AG10803 (cell line): ENCODE results near the gene C22orf15.

Experiments
- DNase-seq: peaks from one replicate; pipeline ENCODE4 v3.0.0; 2010; ENCODE audit warnings: low read depth
- H3K4me3 ChIP-seq: 2 replicates; pipeline ENCODE4 v1.5.1; 2011; ENCODE audit warnings: mild to moderate bottlenecking, low read length, control low read depth
- TF ChIP-seq, protein P1 (sequence below): conservative IDR thresholded peaks from 2 replicates; pipeline ENCODE4 v1.5.1; 2011; ENCODE audit warnings: mild to moderate bottlenecking, low read length, control low read depth, inconsistent platforms

Gene C22orf15

GRCh38 chr22:23790819-23791737, 28.3 kb downstream of the C22orf15 start:
- peak; percentile 88 for DNase-seq
- no peak overlapping the region for H3K4me3 ChIP-seq
- TF ChIP-seq, protein P1, sequence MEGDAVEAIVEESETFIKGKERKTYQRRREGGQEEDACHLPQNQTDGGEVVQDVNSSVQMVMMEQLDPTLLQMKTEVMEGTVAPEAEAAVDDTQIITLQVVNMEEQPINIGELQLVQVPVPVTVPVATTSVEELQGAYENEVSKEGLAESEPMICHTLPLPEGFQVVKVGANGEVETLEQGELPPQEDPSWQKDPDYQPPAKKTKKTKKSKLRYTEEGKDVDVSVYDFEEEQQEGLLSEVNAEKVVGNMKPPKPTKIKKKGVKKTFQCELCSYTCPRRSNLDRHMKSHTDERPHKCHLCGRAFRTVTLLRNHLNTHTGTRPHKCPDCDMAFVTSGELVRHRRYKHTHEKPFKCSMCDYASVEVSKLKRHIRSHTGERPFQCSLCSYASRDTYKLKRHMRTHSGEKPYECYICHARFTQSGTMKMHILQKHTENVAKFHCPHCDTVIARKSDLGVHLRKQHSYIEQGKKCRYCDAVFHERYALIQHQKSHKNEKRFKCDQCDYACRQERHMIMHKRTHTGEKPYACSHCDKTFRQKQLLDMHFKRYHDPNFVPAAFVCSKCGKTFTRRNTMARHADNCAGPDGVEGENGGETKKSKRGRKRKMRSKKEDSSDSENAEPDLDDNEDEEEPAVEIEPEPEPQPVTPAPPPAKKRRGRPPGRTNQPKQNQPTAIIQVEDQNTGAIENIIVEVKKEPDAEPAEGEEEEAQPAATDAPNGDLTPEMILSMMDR, result no peak

- TF ChIP-seq, protein P1, result no peak
- H3K4me3 ChIP-seq, result no peak overlapping the region
- DNase-seq, result no peak
Measured at GRCh38 chr22:23791738-23792645, 29.2 kb downstream of the C22orf15 start.

- H3K4me3 ChIP-seq, result no peak overlapping the region
- TF ChIP-seq, protein P1, result no peak
- DNase-seq, result no peak
Measured at GRCh38 chr22:23793326-23793725, 30.5 kb downstream of the C22orf15 start.

DNA sequence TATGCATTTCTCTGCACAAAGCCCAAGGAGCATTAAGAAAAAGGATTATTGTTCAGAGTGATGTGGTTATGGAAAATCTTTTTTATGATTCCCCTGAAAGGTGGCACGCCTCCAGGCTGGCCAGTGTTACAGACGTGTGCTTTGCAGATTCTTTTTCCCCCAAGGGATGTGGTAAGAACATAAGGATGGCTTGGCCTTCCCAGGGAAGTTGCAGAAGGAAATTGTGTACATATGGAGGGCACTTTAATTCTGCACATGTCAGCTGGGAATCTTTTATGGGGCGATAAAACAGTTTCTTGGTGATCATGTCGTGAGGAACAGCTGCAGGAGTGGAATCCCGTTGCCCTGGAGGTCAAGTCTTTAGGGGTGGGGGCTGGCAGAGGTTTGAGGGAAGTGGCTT, 33.7 kb downstream of the C22orf15 start:
- peak; percentile 74 for DNase-seq
- no peak overlapping the region for H3K4me3 ChIP-seq
- TF ChIP-seq, protein P1, result no peak

- no peak overlapping the region for H3K4me3 ChIP-seq
- DNase-seq, result no peak
- TF ChIP-seq, protein P1, result no peak
Measured at GRCh38 chr22:23800297-23801237, 37.8 kb downstream of the C22orf15 start.

DNA sequence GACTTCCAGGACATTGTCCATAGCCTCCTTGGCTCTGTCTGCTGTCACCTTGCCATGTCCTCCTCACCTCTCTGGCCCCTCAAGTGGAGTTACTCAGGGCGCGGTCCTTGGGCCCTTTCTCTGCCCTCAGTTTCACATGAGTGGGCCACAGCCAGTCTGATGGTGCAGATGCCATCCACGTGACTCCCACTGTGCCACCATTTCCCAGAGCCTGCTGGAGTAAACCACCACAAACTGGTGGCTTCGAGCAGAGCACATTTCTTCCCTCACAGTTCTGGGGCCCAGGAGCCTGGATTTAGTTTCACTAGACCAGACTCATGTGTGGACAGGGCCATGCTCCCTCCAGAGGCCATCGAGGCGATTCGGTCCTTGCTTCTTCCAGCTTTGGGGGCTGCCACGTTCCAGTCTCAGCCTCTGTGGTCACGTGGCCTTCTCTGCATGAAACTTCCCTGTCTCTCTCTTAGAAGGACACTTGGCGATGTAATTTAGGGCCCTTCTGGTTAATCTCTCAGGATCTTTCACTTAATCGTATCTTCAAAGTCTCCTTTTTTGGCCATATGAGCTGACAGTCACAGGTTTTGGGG, 38.5 kb downstream of the C22orf15 start:
- TF ChIP-seq, protein P1, result no peak
- no peak overlapping the region for H3K4me3 ChIP-seq
- DNase-seq, result no peak
